Activated CD4-positive, CD25-positive, alpha-beta regulatory T cell (primary cell): ENCODE data around the gene UGT2B7.
"Not testable (repeated sequence)": the region's sequence is repeated elsewhere in the genome, so short reads cannot be mapped to it uniquely, and the experiment has no call there.

Experiments
- DNase-seq, 4 experiments: peaks; one replicate each; lab custom pipeline; 2025; lab: John Stamatoyannopoulos, UW

Gene UGT2B7

GRCh38 chr4:69088473-69088872, 7.8 kb upstream of the UGT2B7 start:
- no peak for DNase-seq

- no peak for DNase-seq
Observed at GRCh38 chr4:69089388-69089787, 6.9 kb upstream of the UGT2B7 start.

- no peak for DNase-seq
Observed at GRCh38 chr4:69092190-69092589, 4.1 kb upstream of the UGT2B7 start.

GRCh38 chr4:69092980-69093568, 3.2 kb upstream of the UGT2B7 start:
- DNase-seq, result no peak

GRCh38 chr4:69093681-69094080, 2.6 kb upstream of the UGT2B7 start:
- DNase-seq, result no peak

- no peak for DNase-seq
Observed at GRCh38 chr4:69095301-69095731, 958 bp upstream of the UGT2B7 start.

GRCh38 chr4:69096810-69097209, 536 bp downstream of the UGT2B7 start:
- DNase-seq, result no peak

- DNase-seq, result no peak
Observed at GRCh38 chr4:69098470-69098869, 2.2 kb downstream of the UGT2B7 start.

- no peak for DNase-seq
Observed at GRCh38 chr4:69099910-69100309, 3.6 kb downstream of the UGT2B7 start.

GRCh38 chr4:69102668-69103067, 6.4 kb downstream of the UGT2B7 start:
- not testable (repeated sequence) for DNase-seq

GRCh38 chr4:69104719-69105275, 8.5 kb downstream of the UGT2B7 start:
- DNase-seq, result no peak

- not testable (repeated sequence) for DNase-seq
Observed at GRCh38 chr4:69115151-69115850, 19.0 kb downstream of the UGT2B7 start.

GRCh38 chr4:69115851-69116213, 19.6 kb downstream of the UGT2B7 start:
- no peak for DNase-seq

- DNase-seq, result no peak
Observed at GRCh38 chr4:69116645-69117321, 20.5 kb downstream of the UGT2B7 start.

GRCh38 chr4:69120870-69121269, 24.6 kb downstream of the UGT2B7 start:
- no peak for DNase-seq

GRCh38 chr4:69122476-69122875, 26.2 kb downstream of the UGT2B7 start:
- no peak for DNase-seq

- DNase-seq, result no peak
Observed at GRCh38 chr4:69124941-69125340, 28.7 kb downstream of the UGT2B7 start.

- DNase-seq, result no peak
Observed at GRCh38 chr4:69126024-69126423, 29.8 kb downstream of the UGT2B7 start.

- DNase-seq, result no peak
Observed at GRCh38 chr4:69133993-69134392, 37.7 kb downstream of the UGT2B7 start.

GRCh38 chr4:69134471-69134870, 38.2 kb downstream of the UGT2B7 start:
- no peak for DNase-seq

- DNase-seq, result no peak
Observed at GRCh38 chr4:69141320-69141719, 45.0 kb downstream of the UGT2B7 start.

- DNase-seq, result no peak
Observed at GRCh38 chr4:69147334-69147733, 51.1 kb downstream of the UGT2B7 start.

GRCh38 chr4:69154021-69154420, 57.7 kb downstream of the UGT2B7 start:
- DNase-seq, result no peak
